HEK293T (cell line): Measurements from ENCODE around the gene SCG5.

Source experiments
- CTCF ChIA-PET: fragments of 350-600 bp; formaldehyde crosslinking; extraction: SDS; loops from one replicate; lab custom pipeline; 2021; ENCODE audit warnings: antibody characterized with exemption, inconsistent platforms; lab: Yijun Ruan, JAX
- POLR2A ChIA-PET: fragments of 350-600 bp; formaldehyde crosslinking; extraction: SDS; loops from one replicate; lab custom pipeline; 2020; ENCODE audit warnings: antibody characterized with exemption, inconsistent platforms; lab: Yijun Ruan, JAX
- DNase-seq: peaks from one replicate; pipeline ENCODE4 v3.0.0; 2012; ENCODE audit warnings: mixed read lengths; ENCODE audit errors: extremely low spot score
- ARNT ChIP-seq: fragments of 450-650 bp; IDR thresholded peaks from 2 replicates; pipeline ENCODE4 v1.6.1; 2017; ENCODE audit warnings: mild to moderate bottlenecking
- BHLHE40 ChIP-seq: fragments of 450-650 bp; IDR thresholded peaks from 2 replicates; pipeline ENCODE4 v1.6.1; 2016; ENCODE audit warnings: mild to moderate bottlenecking, moderate library complexity, borderline replicate concordance
- CTBP1 ChIP-seq: fragments of 450-650 bp; IDR thresholded peaks from 2 replicates; pipeline ENCODE4 v1.6.1; 2016; ENCODE audit warnings: borderline replicate concordance
- ELF4 ChIP-seq: fragments of 450-650 bp; IDR thresholded peaks from 2 replicates; pipeline ENCODE4 v1.6.1; 2017; ENCODE audit warnings: antibody characterized with exemption
- FOXA1 ChIP-seq: fragments of 450-650 bp; IDR thresholded peaks from 2 replicates; pipeline ENCODE4 v1.6.1; 2016; ENCODE audit warnings: mild to moderate bottlenecking
- FOXK2 ChIP-seq: fragments of 450-650 bp; IDR thresholded peaks from 2 replicates; pipeline ENCODE4 v1.6.1; 2016; ENCODE audit warnings: mild to moderate bottlenecking
- FOXM1 ChIP-seq: fragments of 450-650 bp; IDR thresholded peaks from 2 replicates; pipeline ENCODE4 v1.6.1; 2017; ENCODE audit warnings: mild to moderate bottlenecking, borderline replicate concordance
- HDGF ChIP-seq: fragments of 450-650 bp; IDR thresholded peaks from 2 replicates; pipeline ENCODE4 v1.6.1; 2017; ENCODE audit warnings: antibody characterized with exemption, borderline replicate concordance
- L3MBTL2 ChIP-seq: fragments of 450-650 bp; conservative IDR thresholded peaks from 2 replicates; pipeline ENCODE4 v1.6.1; 2016; ENCODE audit warnings: mild to moderate bottlenecking
- LEF1 ChIP-seq: fragments of 450-650 bp; IDR thresholded peaks from 2 replicates; pipeline ENCODE4 v1.6.1; 2017; ENCODE audit warnings: mild to moderate bottlenecking, borderline replicate concordance
- NFRKB ChIP-seq: fragments of 450-650 bp; IDR thresholded peaks from 2 replicates; pipeline ENCODE4 v1.6.1; 2016; ENCODE audit warnings: mild to moderate bottlenecking, moderate library complexity
- PKNOX1 ChIP-seq: fragments of 450-650 bp; IDR thresholded peaks from 2 replicates; pipeline ENCODE4 v1.6.1; 2016
- SP1 ChIP-seq: fragments of 450-650 bp; IDR thresholded peaks from 2 replicates; pipeline ENCODE4 v1.6.1; 2017
- SUZ12 ChIP-seq: fragments of 450-650 bp; IDR thresholded peaks from 2 replicates; pipeline ENCODE4 v1.6.1; 2016; ENCODE audit warnings: mild to moderate bottlenecking
- TARDBP ChIP-seq: fragments of 450-650 bp; IDR thresholded peaks from 2 replicates; pipeline ENCODE4 v1.6.1; 2016
- ZNF384 ChIP-seq: fragments of 450-650 bp; IDR thresholded peaks from 2 replicates; pipeline ENCODE4 v1.6.1; 2016

SCG5 gene

DNA sequence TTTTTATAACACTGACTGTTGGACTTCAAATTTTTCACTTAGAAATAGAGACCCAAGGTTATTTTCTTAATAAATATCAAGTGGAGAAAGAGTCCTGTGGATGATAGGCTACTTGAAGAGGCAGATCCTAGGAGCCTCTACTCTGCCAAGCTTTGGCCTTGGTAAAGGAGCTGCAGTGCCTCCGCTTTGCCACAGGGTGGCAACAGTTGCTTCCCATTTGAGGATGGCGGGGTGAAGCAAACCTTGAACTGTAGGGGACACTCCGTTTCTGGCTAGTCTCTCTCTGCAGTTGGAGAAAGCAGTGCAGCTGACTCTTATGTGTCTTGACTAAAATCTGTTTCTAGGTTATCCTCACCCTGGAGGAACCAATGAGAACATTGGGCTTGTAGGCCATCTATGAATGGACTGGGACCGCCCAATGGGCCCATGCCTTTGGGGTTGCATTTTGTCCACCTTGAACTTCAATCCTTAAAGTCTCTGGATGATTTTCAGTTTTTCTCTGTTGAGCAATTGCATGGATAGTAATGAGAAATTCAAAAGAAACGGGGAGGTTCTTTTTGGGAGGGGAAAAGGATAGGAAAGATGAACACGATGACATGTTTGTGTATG, 9.8 kb downstream of the SCG5 start:
- peak; percentile 48 for DNase-seq
- CTCF ChIA-PET = interaction anchor here (0.7 to 1.0 kb wide), 2 partner anchors 60 to 342 kb away, joined by 3 to 5 read pairs; no protein-coding TSS in a partner anchor
- no peak for TF ChIP-seq SP1
- TF ChIP-seq L3MBTL2 = no peak
- TF ChIP-seq HDGF = no peak
- no peak for TF ChIP-seq CTBP1
- TF ChIP-seq FOXM1 = no peak
- no peak for TF ChIP-seq ELF4
- no peak for TF ChIP-seq NFRKB
- no peak for TF ChIP-seq ARNT
- no peak for TF ChIP-seq FOXA1
- TF ChIP-seq TARDBP = no peak
- no peak for TF ChIP-seq PKNOX1
- TF ChIP-seq FOXK2 = no peak
- no peak for TF ChIP-seq LEF1
- TF ChIP-seq ZNF384 = no peak
- no peak for TF ChIP-seq SUZ12
- no peak for TF ChIP-seq BHLHE40

GRCh38 chr15:32652178-32652577, 10.7 kb downstream of the SCG5 start:
- CTCF ChIA-PET = no interaction called here
- DNase-seq = no peak

More for the DNA sequence above, 9.8 kb downstream of the SCG5 start:
- POLR2A ChIA-PET = no interaction called here

GRCh38 chr15:32656091-32656490, 14.6 kb downstream of the SCG5 start:
- TF ChIP-seq PKNOX1 (no peak), FOXK2 (no peak)
- POLR2A ChIA-PET = no interaction called here
- CTCF ChIA-PET = interaction anchor here (0.9 kb wide), 1 partner anchor 271 kb away, joined by 5 read pairs; no protein-coding TSS in a partner anchor
- no peak for DNase-seq

More at GRCh38 chr15:32652178-32652577, 10.7 kb downstream of the SCG5 start:
- POLR2A ChIA-PET = no interaction called here
- TF ChIP-seq FOXA1 (no peak), FOXM1 (no peak), ELF4 (no peak), ZNF384 (no peak), BHLHE40 (no peak), LEF1 (no peak), NFRKB (no peak), PKNOX1 (no peak), SUZ12 (no peak), TARDBP (no peak), L3MBTL2 (no peak), SP1 (no peak), CTBP1 (no peak), HDGF (no peak), FOXK2 (no peak), ARNT (no peak)

DNA sequence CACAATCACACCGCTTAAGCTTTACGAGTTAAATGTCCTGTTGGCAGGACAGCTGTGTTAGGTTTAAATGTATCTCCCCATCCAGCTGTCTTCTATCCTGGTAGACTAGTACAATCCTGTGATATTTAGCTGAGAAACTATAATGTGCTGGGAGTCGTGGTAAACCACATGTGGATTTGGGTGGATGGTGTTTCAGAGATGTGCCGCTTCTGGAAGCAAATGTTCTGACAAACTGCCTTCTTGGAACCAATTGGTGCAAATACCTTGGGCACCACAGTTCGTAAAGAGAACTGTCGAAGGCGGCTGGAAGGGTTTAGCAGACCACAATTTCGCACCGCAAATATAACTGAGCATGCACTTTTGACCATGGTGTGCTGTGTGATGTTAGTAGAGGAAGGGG, 15.0 kb downstream of the SCG5 start:
- ChIA-PET POLR2A (no interaction called here), CTCF (no interaction called here)
- no peak for DNase-seq
- TF ChIP-seq L3MBTL2 (no peak), FOXA1 (no peak), ARNT (no peak), TARDBP (no peak), FOXK2 (no peak)

GRCh38 chr15:32657198-32657883, 15.8 kb downstream of the SCG5 start:
- POLR2A ChIA-PET = no interaction called here
- CTCF ChIA-PET = no interaction called here
- TF ChIP-seq TARDBP (no peak), NFRKB (no peak), ELF4 (no peak), L3MBTL2 (no peak), SP1 (no peak), FOXK2 (no peak), HDGF (no peak), LEF1 (no peak), BHLHE40 (no peak), ZNF384 (no peak), SUZ12 (no peak), FOXM1 (no peak), PKNOX1 (no peak), ARNT (no peak), FOXA1 (no peak), CTBP1 (no peak)
- no peak for DNase-seq
